ENCODE data around the gene TRAPPC11.
"Not testable (repeated sequence)": the region's sequence is repeated elsewhere in the genome, so short reads cannot be mapped to it uniquely, and the experiment has no call there.

Gene TRAPPC11

GRCh38 chr4:183721207-183722081, 62.4 kb downstream of the TRAPPC11 start:
- DNase-seq (ENCODE audit: low spot score): peak; percentile 44

- DNase-seq (ENCODE audit: low spot score): peak; percentile 21
These were observed 63.9 kb downstream of the TRAPPC11 start for GRCh38 chr4:183722731-183723560.

GRCh38 chr4:183723561-183724228, 64.6 kb downstream of the TRAPPC11 start:
- DNase-seq (ENCODE audit: low spot score): no peak

GRCh38 chr4:183725585-183725984, 66.5 kb downstream of the TRAPPC11 start:
- not testable (repeated sequence) for DNase-seq (ENCODE audit: low spot score)

- DNase-seq (ENCODE audit: low spot score): no peak
These were observed 68.4 kb downstream of the TRAPPC11 start for GRCh38 chr4:183727482-183727881.

DNA sequence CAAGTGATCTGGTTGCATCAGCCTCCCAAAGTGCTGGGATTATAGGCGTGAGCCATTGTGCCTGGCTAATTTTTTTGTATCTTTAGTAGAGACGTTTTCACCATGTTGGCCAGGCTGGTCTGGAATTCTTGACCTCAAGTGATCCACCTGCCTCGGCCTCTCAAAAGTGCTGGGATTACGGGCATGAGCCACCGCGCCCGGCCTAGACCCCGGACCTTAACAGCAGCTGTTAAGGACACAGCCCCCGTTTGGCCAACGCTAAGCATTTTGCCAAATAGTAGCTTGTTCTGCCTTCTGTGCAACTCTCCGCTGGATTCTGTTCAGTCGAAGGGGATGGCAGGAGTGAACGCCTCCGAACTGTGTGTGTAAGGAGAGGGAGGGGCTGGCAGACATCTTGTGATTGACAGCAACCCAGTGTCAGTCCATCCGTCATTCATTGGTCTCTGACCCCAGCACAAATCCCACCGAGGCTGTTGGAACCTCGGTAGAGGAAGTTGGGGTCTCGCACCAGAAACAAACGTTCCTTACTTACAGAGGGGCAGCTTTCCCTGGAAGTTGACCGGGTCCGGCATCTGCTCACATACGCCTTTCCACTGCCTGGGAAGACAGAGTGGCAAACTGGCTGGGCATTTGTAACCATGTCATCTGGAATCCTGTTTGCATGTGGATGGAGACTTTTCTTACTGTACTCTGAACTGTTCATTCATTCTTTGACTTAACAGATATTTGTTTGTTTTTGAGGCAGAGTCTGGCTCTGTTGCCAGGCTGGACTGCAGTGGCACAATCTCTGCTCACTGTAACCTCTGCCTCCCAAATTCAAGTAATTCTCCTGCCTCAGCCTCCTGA, 69.4 kb downstream of the TRAPPC11 start:
- no peak for DNase-seq (ENCODE audit: low spot score)

DNA sequence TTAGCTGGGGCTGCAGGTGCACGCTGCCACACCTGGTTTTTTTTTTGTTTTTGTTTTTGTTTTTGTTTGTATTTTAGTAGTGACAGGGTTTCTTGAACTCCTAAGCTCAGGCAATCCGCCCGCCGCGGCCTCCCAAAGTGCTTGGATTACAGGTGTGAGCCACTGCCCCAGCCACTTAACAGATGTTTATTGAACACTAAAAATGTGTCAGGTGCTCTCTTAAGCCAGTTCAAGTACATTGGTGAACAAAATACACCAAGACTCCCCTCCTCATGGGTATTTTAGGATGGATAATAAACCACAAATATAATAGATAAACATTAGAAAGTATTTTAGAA, 69.9 kb downstream of the TRAPPC11 start:
- DNase-seq (ENCODE audit: low spot score): no peak

DNA sequence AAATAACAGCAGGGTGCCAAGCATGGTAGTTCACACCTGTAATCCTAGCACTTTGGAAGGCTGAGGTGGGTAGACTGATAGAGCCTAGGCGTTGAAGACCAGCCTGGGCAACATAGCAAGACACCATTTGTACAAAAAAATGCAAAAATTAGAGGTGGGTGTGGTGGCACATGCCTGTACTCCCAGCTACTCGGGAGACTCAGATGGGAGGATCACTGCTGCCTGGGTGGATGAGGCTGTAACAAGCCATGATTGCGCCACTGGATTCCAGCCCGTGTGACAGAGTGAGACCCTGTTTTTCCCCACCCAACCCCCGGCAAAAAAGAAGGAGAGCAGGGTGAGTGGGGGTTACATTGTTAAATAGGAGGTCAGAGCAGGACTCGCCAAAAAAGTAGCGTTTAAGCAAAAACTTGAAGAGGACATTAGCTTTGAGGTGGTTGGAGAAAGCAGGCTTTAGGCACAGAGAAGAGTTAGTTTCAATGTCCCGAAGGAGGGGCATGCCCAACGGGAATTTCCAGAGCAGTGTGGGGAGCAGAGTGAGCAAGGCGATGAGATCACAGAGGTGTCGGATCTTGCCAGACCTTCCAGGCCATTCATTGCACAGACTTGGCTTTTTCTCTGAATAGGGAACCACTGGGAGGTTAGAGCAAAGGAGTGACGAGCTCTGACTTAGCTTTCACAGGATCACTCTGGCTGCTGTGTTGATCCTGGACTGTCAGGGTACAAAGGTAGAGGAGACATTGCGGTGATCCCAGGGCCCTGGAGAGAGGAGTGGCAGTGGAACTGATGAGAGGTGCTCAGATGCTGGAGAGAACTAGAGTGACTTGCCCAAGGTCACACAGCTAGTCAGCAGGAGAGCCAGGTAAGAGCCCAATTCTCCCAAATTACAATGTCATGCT, 70.6 kb downstream of the TRAPPC11 start:
- DNase-seq (ENCODE audit: low spot score): no peak

DNA sequence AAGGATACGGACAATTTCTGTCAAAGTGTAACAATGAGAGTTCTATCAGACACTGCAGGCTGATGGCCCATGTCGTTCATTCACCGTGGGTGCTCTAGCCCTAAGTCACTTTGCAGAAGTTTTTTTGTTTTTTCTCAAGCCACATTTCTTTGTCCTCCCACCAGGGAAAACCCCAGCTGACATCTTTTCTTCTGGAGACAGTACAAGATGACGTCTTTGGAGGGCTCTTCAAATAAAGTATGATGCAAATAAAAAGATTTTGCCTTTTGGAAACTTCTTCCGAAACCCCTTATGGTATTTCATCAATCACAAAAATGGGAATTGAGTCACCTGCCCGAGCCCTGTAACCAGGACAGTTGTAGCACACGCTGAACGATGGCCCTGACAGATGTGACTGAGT, 73.2 kb downstream of the TRAPPC11 start:
- DNase-seq (ENCODE audit: low spot score): no peak

DNA sequence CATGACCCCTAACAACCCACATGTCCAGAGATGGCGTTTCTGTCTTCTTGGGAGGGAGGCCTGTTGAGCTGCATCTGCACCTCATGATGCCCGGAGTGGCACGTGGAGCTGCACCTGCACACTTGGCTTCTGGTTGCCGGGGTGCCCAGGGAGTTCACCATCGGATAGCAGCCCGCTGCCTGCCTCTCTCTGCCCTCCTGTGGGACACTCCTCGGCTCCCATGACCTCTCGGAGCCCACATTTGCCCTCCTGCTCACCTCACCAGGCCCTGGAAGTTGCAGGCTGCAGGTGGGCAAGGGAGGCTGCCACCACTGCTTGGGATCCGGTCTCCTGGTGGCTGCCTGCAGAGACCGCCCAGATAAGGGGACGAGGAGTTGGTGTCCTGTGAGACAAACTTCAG, 74.1 kb downstream of the TRAPPC11 start:
- no peak for DNase-seq (ENCODE audit: low spot score)

DNA sequence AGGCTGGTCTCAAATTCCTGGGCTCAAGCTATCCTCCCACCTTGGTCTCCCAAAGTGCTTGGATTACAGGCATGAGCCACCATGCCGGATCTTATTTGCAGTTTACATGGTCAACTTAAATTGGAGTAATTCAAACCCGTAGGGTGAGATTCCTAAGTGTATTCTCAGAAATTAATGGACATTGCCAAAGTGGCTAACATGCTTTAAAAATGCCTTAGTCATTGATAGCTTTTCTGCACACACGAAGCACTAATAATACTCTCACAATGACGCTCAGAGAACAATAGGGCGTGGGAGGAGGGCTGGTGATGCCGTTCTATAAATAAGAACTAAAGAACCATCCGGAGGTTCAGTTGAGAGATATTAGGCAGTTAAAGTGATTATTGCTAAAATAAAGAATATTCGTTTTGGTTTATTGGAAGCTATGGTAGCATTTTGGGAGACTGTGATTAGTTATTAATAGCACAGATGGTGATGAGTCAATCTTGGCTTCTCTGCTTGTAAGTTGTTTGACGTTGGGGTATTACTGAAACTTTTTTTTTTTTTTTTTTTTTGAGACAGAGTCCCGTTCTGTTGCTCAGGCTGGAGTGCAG, 79.1 kb downstream of the TRAPPC11 start:
- DNase-seq (ENCODE audit: low spot score): no peak

DNA sequence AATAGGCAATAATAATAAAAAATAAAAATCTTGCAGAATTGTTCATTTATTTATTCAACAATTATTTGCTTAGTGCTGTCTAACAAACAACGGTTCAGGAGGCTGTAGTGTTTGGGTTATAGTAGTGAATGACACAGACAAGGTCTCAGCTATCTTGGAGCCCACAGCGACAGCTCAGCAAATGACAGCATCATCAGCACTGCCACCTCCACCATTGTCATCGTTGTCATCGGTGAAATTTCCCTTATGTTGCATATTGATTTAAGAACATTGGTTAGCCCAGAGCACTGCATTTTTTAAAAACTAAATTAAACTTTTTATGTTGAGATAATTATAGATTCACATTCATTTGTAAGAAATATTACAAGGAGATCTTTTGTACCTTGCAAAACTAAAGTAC, 79.9 kb downstream of the TRAPPC11 start:
- no peak for DNase-seq (ENCODE audit: low spot score)

GRCh38 chr4:183746305-183747229, 87.5 kb downstream of the TRAPPC11 start:
- no peak for DNase-seq (ENCODE audit: low spot score)

GRCh38 chr4:183747380-183747779, 88.3 kb downstream of the TRAPPC11 start:
- DNase-seq (ENCODE audit: low spot score): no peak

- DNase-seq (ENCODE audit: low spot score): no peak
These were observed 89.0 kb downstream of the TRAPPC11 start for GRCh38 chr4:183747931-183748670.

GRCh38 chr4:183751106-183751505, 92.0 kb downstream of the TRAPPC11 start:
- no peak for DNase-seq (ENCODE audit: low spot score)

- no peak for DNase-seq (ENCODE audit: low spot score)
These were observed 96.5 kb downstream of the TRAPPC11 start for GRCh38 chr4:183755596-183755995.

GRCh38 chr4:183757060-183757459, 98.0 kb downstream of the TRAPPC11 start:
- DNase-seq (ENCODE audit: low spot score): no peak

All from CD4-positive, alpha-beta T cell treated with Interleukin-15 for 4 hours (primary cell).